Effector CD8-positive, alpha-beta T cell (primary cell): Measurements from ENCODE around the gene SLC25A33.
"Not testable (repeated sequence)": the region's sequence is repeated elsewhere in the genome, so short reads cannot be mapped to it uniquely, and the experiment has no call there.

Source experiments
- DNase-seq: peaks from one replicate; lab custom pipeline; 2025; lab: John Stamatoyannopoulos, UW

SLC25A33 gene

DNA sequence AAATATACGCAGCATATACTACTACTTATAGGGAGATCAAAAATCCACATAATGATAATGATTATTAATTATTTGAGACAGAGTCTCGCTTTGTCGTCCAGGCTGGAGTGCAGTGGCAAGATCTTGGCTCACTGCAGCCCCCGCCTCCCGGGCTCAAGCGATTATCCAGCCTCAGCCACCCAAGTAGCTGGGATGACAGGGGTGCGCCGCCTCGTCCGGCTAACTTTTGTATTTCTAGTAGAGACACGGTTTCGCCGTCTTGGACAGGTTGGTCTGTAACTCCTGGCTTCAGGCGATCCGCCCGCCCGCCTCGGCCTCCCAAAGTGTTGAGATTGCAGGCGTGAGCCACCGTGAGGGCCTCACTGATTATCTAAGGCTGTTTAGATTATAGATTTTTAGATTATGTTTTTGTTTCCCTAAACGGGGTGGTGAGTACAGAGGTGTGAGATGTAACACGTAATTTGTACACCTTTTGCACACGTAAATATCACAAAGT is 548 bp upstream of the SLC25A33 start:
- no peak for DNase-seq

DNA sequence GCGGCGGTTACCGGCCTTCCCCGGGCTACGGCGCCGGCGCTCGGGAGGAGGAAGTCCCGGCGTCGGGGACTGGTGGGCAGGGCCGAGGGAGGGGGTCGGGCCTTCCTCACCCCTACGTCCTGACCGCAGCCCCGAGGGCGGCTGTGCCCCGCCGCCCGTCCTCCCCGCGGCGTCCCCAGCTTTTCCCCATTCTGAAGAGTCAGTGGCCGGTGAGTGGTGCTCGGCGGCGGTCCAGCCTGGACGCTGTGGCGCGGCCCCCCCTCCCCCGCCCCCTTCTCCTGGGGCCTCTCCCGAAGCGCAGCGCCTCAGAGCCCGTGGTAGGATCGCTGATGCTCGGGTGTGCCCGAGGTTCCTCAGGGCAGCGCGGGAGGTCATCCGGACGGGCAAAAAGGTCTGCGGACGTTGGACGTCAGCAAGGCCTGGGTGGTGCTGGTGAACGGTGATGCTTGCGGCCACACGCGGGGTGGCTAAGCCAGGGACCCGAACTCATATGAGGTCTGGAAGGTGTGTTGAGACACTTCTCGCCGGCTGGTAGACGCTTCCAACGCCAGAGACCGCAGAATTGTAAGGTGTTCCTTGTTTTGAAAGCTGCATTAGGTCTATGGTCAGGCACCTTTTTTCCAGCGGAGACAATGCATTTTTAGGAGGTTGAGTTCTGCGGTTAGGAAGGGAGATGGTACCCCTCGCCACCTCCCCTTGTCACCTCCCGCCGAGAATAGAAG is 725 bp downstream of the SLC25A33 start:
- DNase-seq = peak; percentile 16

DNA sequence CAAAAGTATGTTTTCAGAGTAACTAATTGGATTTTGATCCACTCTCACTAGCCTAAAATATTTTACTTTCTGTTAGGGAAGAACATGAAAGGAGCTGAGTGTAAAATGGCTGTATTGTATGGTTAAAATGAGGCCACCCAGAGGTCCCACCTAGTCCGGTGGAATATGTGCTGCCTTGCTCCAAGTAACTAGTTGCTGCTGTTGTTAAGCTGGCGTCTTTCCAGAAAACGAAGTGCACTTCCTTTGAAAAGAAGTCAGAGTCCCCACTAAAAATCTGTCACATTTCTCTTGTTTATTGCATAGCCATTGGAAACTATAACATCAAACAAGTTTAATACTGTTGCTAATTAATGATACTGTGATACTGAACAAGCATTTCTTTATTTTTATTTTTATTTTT is 3.2 kb downstream of the SLC25A33 start:
- DNase-seq = no peak

DNA sequence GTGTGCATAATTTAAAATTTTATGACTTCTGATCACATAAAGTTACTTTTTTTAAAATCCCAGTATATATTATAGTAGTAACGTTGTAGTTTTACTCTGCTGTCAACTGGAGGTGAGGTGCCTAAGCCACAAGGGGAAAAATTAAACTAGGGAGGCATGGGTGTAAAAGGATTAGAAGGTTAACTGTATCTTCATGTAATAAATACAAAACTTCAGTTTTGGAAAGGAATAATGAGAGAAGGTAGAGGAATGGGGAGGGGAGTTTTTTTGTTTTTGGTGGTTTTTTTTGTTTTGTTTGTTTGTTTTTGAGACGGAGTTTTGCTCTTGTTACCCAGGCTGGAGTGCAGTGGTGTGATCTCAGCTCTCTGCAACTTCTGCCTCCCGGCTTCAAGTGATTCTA is 5.7 kb downstream of the SLC25A33 start:
- DNase-seq = no peak

DNA sequence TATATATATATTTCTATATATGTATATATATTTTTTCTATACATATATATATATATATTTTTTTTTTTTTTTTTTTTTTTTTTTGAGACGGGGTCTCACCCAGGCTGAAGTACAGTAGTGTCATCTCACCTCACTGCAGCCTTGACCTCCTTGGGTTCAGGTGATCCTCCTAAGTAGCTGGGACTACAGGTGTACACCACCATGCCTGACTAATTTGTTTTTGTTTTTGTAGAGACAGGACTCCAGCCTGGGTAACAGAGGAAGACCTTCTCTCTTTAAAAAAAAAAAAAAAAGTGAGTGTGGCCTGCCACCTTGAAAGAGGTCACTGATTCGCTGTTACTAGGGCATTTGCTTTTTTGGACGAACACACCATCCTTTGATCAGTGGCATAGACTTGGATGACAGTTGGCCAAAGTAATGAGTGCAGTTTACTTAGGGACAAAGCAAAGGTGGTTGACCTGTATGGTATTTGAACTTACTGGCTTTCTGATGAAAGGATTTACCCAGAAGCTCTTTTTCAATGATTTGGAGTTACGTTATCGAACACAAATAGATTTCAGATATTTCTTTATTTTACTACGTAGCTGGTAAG is 10.8 kb downstream of the SLC25A33 start:
- DNase-seq = no peak

DNA sequence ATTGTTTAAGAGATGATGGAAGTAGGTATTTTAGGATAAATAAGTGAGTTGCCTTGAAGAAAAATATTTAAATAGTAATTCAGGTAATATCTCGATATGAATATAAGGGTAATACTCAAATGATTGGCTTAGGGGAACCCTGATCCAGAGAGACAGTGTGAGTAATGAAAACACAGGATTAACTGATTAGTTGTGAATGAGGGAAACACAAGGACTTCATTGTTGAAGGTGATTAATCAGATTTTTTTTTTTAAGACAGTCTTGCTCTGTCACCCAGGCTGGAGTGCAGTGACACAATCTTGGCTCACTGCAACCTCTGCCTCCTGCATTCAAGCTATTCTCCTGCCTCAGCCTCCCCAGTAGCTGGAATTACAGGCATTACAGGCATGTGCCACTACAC is 12.7 kb downstream of the SLC25A33 start:
- DNase-seq = no peak

DNA sequence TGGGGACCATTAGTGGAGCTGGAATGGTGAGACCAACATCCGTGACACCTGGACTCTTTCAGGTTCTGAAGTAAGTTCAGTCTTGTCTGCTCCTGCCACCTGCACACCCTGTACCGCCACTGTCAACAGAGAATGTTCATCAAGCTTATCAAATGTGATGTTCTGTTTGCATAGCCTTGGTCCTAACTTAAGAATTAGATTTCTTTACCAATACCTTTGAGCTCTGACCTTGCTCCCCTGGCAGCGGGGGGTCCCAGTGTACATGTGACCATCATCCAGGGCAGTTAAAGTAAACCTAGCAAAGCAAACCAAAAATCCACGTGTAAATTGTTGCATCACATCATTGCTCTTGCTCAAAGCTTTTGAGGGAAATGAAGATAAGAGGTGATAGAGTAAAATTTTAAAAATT is 14.5 kb downstream of the SLC25A33 start:
- no peak for DNase-seq

DNA sequence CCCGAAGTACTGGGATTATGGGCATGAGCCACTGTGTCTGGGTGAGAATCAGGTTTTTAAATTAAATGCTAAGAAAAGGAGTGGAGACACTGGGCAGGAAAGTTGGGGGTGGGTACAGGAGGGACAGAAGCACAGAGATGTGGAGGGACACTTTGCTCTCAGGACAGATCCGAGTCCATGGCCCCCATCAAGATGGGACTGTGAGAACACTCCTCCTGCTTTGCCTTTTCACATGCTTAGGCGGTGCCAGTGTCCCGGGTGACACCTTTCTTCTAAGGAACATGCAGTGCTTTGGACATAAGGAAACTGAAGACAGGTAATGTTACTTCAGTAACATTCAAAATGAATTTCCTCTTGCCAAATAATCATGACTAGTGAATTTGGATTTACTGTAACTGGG is 16.7 kb downstream of the SLC25A33 start:
- DNase-seq = no peak

DNA sequence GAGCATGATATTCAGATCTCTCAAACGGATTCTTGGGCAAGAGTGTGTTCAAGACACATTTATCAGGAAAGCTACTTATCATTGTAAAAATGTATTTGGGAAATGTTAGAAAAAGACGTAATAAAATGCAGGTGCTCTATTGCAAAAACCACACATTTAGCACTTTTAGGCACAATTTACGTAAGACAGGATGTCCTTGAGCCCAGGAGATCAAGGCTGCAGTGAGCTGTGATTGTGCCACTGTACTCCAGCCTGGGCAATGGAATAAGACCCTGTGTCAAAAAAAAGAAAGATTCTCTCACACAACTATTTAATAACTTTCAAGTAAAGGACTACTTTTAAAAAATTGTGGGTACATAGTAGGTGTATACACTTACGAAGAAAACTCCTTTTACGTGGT is 18.4 kb downstream of the SLC25A33 start:
- DNase-seq = no peak

DNA sequence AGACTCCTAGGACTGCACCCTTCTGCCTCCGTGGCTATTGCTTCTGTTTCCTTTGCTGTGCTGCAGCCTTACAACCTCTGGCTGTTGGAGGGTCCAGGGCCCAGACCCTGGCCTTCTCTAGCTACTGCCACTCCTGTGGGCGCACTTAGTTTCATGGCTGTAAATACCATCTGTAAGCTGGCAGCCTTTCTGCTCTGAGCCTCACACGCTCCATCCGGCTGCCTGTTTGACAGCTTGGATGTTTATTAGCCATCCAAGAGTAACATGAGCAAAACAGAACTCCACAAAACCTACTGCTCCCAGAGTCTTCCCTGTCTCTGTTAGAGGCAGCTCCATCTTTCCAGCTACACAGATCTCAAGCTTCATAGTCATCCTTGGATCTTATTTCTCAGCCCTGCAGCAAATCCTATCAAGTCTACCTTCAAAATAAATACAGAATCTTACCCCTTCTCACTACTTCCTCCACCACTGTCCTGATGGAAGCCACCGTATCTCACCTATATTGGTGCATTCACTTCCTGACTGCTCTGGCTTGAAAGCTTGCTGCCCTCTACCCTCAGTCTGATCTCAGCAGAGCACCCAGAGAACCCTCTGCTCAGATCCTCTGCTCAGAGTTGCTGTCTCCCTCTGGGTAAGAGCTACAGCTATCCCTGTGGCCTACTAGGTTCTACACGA is 19.1 kb downstream of the SLC25A33 start:
- DNase-seq = no peak

DNA sequence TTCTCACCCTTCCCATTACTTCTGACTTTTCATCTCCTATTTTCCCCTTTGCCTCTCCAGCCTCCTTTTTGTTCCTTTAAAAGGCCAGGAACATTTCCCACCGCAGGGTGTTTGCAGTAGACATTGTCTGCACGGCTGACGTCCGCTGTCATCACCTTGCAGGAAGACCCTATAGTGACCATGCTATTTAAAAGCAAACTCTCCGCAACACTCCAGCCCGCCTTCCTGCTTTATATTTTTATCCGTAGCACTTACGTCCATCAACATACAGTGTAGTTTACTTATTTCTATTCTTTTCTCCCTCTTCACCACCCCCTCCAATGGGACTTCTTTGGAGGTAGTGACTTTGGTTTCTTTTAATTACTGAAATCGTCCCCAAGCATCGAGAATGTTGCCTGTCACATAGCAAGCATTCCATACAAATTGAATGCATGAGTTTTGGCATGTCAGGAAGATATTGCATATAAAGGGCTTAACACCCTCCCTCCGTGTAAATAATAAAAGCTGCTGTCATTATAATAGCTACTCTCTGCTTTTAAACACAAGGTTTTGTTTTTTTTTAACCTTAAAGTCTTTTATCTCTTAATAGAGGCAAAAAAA is 19.8 kb downstream of the SLC25A33 start:
- no peak for DNase-seq

DNA sequence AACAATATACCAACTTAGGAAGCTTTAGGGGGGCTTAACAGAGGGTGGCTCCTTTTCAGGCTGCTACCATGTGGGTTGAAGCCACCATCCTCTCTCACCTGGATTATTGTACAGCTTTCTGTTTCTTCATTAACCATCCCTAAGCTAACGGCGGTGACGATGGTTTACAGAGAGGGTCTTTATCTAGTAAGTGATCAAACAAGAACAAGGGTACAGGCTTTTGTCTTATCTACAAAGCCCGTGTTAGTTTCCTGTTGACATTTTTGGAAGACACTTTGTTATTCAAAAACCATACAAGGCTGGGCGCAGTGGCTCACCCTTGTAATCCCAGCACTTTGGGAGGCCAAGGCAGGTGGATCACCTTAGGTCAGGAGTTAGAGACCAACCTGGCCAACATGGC is 20.4 kb downstream of the SLC25A33 start:
- peak; percentile 9 for DNase-seq

DNA sequence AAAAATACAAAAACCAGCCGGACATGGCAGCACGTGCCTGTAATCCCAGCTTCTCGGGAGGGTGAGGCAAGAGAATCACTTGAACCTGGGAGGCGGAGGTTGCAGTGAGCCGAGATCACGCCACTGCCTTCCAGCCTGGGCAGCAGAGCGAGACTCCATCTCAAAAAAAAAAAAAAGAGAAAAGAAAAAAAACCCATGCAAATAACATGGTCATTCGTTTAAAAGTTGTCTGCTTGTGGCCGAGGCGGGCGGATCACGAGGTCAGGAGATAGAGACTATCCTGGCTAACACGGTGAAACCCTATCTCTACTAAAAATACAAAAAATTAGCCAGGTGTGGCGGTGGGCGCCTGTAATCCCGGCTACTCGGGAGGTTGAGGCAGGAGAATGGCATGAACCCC is 20.8 kb downstream of the SLC25A33 start:
- DNase-seq = not testable (repeated sequence)

DNA sequence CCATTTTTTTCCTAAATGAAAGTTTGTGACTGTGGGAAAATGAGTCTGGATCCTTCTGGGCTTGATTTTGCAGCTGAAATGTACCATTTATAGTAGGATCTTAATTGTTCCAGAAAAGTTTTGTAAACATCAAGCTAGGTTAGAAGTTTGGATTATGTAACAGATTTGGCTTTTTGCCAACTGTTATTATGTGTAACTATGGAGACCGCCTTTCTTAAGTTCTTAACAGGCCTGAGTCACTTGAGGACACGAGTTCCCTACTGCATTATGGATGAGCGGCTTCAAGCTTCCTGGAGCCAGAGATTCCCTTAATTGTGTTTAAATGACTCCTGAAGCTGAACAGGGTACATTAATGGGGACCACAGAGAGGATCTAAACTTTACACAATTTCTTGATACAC is 22.2 kb downstream of the SLC25A33 start:
- no peak for DNase-seq

DNA sequence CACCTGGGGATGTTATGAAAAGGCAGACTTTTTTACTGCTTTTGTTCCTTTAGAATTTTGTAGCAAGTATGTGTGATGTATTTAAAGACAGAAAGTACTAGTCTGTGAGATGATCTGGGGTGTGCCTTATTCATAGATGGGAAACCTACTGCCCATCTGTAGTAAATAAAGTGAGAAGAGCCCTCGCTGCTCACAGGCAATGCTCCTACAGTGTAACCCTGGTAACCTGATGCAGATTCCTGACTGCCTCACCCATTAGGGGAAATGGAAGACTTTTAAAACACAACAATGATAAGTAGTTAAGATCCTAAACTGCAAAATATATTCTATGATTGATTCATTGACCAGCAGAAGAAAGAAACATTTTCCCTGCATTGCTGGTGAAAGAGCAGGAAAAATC is 30.0 kb downstream of the SLC25A33 start:
- DNase-seq = no peak

DNA sequence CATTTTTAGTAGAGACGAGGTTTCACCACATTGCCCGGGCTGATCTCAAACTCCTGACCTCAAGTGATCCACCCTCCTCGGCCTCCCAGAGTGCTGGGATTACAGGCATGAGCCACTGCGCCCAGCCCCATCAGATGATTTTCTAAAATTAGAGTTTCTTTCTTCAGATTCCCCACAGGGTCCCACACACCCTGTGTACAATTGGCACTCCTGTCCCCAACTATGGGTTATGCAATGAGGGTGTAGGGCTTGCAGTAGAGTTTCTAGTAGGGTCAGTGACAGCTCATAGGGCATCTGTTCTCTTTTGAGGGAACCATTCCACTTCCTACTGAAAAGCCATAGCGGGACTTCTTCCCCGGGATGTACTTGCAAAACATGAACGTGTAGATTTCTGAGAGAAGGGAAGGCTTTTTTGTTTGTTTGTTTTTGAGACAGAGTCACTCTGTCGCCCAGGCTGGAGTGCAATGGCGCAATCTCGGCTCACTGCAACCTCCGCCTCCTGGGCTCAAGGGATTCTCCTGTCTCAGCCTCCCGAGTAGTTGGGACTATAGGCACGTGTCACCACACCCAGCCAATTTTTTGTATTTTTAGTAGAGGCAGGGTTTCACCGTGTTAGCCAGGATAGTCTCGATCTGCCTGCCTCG is 31.7 kb downstream of the SLC25A33 start:
- not testable (repeated sequence) for DNase-seq

DNA sequence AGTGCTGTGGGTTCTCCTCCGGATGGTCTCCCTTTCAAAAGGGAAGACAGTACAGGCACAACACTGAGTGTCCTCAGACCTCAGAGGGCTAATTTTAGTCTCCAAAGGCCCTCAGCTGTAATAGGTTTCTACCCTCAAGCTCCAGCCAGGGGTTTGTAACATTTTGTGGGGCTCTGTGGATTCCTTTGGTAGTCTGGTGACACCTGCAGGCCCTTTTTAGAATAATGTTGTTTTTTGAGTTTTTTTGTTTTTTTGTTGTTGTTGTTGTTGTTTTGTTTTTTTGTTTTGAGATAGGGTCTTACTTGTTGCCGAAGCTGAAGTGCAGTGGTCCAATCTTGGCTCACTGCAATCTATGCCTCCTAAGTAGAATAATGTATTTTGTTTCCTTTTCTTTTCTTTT is 34.5 kb downstream of the SLC25A33 start:
- no peak for DNase-seq

DNA sequence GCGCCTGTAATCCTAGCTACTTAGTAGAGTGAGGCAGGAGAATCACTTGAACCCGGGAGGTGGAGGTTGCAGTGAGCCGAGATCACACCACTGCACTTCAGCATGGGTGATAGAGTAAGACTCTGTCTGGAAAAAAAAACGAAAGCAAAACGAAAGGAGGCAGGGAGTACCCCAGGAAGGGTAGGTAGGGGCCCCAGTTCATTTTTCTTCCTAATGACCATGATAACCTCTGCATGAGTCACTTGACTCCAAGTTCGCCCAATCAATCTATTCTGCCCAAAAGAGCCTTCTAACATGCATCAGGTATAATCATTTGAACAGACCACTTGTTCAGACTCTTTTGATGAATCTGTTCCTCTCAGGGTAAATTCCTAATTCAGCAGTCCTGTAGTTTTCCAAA is 36.2 kb downstream of the SLC25A33 start:
- DNase-seq = no peak

DNA sequence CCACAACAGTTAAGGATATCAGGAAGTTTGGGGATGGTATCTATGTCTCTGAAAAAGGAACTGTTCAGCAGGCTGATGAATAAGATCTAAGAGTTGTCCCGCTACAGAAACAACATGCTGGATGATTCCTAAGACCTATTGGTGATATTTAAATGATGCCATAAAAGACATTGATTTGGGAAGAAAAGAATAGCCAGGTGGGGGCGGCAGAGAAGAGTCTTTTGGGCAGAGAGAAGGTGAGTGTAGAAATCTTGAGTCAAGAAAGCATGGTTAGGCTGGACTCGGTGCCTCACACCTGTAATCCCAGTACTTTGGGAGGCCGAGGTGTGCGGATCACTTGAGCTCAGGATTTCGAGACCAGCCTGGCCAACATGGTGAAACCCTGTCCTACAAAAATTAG is 37.6 kb downstream of the SLC25A33 start:
- no peak for DNase-seq

DNA sequence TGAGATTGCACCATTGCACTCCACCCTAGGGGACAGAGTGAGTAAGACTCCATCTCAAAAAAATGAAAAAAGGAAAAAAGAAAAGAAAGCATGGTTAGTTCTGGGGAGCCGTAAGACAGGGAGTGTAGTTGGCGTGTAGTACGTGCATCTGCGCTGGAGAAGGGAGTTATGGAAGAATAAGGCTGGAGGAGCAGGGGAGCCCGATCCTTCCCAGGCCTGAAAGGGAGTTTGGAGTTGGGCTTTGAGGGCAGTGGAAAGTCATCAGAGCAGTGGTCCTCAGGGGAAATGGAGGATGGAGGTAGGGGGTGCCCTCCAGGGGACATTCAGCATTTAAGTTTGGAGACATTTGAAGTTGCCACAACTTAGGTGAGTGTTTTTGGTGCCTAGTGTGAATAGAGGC is 38.2 kb downstream of the SLC25A33 start:
- DNase-seq = no peak

DNA sequence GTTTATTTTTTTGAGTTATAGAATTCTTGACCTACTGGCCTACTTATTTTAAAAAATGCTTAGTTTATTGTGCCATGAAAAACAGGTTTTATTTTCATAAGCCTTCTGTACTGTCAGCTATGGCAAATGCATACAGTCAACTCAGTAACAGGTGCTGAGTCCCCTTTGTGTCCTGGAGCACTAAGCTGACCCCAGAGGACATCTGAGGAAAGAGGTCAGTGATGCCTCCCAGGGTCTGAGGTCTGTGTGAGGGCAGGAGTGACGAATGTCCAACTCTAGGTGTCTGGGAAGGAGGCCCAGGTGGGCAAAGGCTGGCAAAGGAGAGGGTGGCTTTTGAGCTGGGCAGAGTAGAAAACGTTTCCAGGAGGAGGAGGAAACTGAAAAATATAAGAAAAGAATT is 41.7 kb downstream of the SLC25A33 start:
- DNase-seq = no peak

DNA sequence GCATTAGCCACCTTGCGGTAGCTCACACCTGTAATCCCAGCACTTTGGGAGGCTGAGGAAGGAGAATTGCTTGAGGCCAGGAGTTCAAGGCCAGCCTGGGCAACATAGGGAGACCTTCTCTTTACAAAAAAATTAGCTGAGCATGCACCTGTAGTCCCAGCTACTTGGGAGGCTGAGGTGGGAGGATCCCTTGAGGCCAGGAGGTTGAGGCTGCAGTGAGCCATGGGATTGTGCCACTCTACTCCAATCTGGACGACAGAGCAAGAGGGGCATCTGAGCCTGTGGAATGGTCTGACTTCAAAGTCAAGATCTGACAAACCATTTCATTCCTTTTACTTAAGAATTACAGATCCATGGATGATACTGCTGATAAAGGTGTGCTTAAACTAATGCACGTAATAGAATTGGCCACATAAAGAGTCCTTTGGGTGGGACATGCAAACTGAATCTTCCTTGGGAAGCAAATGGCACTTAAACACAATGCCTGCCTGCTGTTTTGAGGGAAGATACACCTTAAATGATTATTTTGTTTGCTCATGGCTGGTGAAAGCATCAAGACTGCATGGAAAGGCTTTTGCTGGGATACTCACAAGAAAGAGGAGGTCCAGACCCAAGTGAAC is 47.0 kb downstream of the SLC25A33 start:
- no peak for DNase-seq
